Activated CD4-positive, CD25-positive, alpha-beta regulatory T cell treated with anti-CD3 and anti-CD28 coated beads, Interleukin-2, amount 50 U/mL, for 72 hours (primary cell): Measurements from ENCODE around the gene LZTR1.
"Not testable (repeated sequence)": the region's sequence is repeated elsewhere in the genome, so short reads cannot be mapped to it uniquely, and the experiment has no call there.

ENCODE experiments used
- DNase-seq: peaks from one replicate; pipeline ENCODE4 v3.0.0; 2021

The LZTR1 gene

DNA sequence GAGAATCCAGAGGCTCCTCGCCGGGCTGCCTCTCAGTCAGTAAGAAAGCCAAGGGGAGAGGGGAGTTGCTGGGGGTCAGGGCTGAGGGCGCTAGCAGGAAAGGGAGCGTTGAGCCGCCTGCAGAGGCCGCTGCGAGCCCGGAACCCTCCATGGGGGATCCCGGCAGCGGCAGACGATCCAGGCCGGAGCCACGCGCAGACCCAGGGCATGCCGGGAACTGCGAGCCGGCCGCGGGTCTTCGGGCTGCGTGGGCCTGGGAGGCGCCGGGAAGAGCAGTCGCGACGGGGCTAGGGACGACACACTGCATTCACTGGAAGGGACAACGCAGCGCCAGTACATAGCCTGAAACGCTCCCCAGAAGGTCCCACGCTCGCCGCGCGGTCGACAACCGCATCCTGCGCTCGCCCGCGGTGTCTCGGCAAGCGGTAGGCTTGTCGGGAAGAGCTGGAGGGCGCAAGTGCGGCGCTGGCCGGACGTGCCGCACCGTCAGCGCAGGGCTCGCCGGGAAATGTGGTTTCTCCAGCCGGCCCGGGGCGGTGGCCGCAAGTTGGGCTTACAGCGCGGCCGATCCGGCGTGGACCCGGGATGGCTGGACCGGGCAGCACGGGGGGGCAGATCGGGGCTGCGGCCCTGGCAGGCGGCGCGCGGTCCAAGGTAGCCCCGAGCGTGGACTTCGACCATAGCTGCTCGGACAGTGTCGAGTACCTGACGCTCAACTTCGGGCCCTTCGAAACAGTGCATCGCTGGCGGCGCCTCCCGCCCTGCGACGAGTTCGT is at the start of gene LZTR1:
Gene LZTR1 (plus strand): TSS at position 511 of the 776 bp plus-strand sequence. CDS start 75 bp downstream, at position 586.
- peak; percentile 82 for DNase-seq

DNA sequence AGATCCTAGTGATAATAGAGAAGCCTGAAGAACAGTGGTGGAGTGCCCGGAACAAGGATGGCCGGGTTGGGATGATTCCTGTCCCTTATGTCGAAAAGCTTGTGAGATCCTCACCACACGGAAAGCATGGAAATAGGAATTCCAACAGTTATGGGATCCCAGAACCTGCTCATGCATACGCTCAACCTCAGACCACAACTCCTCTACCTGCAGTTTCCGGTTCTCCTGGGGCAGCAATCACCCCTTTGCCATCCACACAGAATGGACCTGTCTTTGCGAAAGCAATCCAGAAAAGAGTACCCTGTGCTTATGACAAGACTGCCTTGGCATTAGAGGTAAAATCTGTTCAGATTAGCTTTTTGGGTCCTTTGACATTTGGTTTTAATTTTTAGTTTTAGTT is 48.2 kb upstream of the LZTR1 start:
- DNase-seq, result no peak

DNA sequence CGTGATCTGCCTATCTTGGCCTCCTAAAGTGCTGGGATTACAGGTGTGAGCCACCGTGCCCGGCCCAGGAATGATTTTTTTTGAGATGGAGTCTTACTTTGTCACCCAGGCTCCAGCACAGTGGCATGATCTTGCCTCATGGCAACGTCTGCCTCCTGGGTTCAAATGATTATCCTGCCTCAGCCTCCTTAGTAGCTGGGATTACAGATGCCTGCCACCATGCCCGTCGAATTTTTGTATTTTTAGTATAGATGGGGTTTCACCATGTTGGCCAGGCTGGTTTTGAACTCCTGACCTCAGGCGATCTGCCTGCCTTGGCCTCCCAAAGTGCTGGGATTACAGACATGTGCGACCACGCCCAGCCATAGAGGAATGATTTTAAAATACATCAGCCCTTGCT is 47.0 kb upstream of the LZTR1 start:
- DNase-seq, result not testable (repeated sequence)

DNA sequence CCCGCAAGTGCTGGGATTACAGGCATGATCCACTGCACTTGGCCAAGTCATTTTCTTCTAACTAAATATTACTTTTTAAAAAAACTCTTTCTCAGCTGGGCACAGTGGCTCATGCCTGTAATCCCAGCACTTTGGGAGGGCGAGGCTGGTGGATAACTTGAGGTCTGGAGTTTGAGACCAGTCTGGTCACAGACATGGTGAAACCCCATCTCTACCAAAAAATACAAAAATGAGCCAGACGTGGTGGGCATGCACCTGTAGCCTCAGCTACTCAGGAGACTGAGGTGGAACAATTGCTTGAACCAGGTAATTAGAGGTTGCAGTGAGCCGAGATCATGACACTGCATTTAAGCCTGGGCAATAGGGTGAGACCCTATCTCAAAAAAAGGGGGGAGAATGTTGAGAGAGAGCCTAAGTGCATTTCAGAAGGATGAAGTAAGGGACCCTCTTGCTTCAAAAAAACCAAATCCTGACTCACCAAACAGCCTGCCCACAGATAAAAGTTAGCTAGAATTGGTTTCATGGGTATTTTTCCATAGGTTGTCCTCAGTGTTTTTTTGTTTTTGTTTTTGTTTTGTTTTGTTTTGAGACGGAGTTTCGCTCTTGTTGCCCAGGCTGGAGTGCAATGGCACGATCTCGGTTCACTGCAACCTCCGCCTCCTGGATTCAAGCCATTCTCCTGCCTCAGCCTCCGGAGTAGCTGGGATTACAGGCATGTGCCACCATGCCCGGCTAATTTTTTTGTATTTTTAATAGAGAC is 46.1 kb upstream of the LZTR1 start:
- not testable (repeated sequence) for DNase-seq

DNA sequence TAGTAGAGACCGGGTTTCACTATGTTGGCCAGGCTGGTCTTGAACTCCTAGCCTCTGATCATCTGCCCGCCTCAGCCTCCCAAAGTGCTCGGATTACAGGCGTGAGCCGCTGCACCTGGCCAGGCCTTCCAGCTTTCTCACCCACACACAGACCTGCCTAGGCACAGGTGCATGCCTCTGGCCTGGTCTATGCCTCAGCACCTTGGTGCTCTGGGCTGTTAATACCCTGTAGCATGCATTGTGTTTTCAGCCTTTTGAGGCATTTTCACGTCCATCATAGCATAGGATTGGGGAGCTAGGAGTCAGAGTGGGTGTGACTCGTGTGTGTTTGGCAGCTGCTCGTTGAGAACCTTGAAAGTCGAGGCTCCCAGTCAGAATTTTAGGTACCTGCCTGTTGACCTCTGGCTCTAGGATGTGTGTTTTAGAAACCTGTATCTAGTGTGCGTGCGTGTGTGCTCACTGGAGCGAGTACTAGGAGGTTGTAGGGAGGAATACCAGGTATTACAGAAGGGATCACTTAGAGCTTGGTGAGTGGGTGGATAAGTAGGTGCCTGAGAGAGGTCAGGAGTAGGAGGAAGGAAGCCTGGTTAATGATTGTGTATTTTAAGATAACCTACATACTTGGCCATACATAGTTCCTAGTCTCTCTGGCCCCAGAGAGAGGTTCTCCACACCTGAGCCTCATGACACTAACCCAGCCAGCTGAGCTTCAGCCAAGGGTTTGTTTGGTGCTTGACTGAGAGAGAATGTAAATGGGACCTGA is 44.9 kb upstream of the LZTR1 start:
- no peak for DNase-seq

DNA sequence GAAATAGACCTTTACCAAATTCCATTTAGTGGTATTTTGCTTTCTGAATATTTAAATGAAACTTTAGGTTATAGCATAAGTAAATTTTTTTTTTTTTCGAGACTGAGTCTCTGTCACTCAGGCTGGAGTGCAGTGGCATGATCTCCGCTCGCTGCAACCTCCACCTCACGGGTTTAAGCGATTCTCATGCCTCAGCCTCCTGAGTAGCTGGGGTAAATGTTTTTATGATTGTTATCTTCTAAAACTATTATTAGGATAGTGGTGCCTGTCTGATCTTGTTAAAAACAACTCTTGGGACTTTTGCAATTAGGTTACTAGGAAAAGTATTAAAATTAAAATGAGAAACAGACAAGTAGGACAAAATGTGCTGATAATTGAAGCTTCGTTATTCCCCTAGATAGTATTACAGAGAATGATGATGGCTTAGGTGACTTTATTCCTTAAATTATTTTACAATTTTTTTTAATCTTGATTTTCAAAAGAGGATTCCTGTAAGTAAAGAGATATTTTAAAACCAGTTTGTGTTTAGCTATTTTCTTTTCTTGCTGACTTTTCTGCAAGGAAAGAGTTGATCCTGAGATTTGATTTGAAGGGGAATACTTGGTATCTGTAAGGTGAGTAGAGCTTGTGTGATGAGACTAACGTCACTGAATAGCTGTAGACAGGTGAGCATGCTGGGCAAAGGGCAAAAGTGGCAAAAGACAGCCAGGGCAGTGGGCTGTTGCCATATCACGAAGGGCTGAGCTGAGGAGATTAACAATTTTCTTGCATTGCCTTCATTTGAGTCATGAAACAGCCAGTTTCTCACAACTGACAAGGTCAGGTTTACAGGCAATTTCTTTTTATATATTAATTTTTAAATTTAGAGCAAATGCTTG is 44.1 kb upstream of the LZTR1 start:
- no peak for DNase-seq

DNA sequence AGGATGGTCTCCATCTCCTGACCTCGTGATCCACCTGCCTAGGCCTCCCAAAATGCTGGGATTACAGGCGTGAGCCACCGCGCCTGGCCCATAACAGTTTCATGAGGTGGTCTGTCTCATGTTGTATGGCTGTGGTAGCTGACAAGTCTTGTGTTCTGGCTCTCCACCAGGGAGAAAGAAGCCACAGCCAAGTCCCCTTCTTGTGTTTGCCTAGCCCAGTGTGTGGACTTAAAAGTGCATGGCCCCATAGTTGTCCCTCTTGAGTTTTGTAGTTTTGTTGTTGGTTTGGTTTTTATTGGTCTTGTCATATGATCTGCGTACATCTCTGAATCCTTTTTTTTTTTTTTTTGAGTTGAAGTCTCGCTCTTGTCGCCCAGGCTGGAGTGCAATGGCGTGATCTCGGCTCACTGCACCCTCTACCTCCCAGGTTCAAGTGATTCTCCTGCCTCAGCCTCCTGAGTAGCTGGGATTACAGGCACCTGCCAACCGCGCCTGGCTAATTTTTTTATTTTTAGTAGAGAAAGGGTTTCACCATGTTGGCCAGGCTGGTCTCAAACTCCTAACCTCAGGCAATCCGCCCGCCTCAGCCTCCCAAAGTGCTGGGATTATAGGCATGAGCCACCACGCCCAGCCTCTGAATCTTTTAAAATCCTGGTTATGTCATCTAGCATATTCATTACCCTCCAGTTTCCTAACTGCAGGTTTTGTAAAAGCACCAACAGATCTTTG is 42.5 kb upstream of the LZTR1 start:
- not testable (repeated sequence) for DNase-seq

DNA sequence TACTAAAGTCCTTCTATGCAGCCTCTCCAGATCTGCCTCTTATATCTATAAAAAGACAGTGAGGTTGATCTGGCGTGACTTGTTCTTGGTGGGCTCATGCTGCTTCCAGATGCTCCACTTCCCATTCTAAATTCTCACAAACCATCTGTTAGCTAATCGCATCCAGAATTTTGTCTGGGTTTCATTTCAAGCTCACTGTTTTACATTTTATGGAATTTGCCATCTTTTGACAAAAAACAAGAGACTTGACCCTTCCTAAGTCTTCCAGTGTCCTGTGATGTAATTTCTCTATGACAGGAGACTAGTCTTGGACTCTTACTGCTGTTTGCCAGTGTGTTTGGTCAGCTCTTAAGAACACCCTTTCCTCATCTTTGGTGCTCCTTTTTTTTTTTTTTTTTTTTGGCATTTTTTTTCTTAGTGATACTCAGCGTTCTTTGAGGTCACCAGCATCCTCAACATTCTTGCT is 41.9 kb upstream of the LZTR1 start:
- no peak for DNase-seq

DNA sequence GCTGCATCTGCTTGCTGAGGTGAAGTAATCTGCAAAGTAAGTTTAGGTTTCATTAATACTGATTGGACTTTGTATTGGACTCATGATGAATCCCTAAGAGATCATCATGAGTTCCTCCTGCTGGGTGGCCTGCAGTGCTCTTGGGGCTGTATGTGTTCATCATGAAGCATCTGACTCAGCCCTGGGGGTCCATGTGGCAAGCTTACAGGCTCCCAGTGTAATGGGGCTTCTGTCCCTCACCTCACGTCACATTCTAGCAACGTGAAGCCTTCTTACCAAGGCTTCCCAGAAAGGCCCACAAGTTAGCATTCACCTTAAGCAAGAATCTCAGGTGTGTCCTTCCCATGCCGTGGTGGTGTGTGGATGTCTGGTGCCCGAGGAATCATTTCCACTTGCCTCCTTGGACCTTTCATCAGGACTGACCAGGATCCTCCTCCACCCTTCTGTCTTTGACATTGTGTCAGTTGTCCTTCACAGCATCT is 41.2 kb upstream of the LZTR1 start:
- no peak for DNase-seq

DNA sequence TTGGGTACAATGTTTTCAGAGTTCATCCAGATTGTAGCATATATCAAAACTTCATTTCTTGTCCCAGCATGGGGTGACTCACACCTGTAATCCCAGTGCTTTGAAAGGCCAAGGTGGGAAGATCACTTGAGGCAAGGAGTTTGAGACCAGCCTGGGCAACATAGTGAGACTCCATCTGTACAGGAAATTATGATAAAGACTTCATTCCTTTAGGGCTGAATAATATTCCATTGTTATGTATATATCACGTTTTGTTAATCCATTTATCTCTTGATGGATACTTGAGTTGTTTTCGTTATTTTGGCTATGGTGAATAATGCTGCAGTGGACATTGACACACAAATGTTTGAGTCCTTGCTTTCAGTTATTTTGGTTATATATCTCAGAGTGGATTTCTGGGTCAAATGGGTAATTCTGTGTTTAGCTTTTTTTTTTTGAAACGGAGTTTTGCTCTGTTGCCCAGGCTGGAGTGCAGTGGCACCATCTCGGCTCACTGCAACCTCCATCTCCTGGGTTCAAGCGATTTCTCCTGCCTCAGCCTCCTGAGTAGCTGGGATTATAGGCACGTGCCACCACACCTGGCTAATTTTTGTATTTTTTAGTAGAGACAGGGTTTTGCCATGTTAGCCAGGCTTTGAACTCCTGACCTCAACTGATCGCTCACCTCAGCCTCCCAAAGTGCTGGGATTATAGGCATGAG is 39.7 kb upstream of the LZTR1 start:
- not testable (repeated sequence) for DNase-seq

DNA sequence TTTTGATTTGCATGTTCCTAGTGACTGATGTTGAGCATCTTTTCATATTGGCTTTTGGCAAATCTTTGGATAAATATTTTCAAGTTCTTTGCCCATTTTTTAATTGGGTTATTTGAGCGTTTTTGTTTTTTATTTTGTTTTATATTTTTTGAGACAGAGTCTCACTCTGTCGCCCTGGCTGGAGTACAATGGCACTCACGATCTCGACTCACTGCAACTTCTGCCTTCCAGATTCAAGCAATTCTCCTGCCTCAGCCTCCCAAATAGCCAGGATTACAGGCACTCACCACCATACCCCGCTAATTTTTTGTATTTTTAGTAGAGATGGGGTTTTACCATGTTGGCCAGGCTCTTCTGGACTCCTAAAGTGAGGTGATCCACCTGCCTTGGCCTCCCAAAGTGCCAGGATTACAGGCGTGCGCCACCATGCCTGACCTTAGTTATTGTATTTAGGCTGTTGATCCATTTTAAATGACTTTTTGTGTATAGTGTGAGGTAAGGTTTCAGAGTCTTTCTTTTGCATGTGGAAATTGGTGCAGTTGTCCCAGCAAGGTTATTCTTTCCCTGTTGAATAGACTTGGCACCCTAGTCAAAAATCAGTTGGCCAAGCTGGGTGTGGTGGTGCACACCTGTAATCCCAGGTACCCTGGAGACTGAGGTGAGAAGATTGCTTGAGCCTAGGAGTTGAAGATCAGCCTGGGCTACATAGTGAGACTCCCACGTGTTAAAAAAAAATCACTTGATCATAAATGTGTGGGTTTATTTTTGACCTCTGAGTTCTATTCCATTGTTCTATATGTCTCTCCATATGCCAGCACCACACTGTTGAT is 38.8 kb upstream of the LZTR1 start:
- DNase-seq, result no peak

DNA sequence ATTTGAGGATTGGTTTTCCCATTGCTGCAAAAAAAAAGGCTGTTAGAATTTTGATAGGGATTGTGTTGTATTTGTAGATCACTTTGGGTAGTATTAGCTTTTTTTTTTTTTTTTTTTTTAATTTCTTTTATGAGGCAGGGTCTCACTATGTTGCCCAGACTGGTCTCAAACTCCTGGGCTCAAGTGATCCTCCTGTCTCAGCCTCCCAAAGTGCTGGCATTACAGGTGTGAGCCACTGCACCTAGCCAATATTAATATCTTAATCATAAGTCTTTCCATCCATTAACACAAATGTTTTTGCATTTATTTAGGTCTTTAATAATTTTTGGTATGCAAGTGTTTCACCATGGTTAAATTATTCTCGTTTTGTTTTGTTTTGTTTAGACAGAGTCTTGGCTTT is 38.1 kb upstream of the LZTR1 start:
- no peak for DNase-seq

DNA sequence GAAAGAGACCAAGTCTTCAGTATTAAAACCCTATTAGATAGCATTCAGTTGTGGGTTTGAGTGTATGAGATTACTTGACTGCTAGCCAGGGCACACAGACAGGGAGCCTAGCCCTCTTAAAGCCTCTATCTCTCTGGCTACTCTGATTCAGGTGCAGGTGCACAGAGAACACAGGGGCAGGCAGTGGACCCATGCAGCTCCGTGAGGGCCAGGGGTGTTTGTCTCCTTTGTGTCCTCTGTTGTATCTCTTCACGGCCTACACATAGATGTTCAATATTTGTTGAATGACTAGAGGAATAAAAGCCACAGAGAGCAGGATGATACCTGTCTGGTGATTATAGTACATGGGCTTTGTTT is 36.5 kb upstream of the LZTR1 start:
- DNase-seq, result no peak

DNA sequence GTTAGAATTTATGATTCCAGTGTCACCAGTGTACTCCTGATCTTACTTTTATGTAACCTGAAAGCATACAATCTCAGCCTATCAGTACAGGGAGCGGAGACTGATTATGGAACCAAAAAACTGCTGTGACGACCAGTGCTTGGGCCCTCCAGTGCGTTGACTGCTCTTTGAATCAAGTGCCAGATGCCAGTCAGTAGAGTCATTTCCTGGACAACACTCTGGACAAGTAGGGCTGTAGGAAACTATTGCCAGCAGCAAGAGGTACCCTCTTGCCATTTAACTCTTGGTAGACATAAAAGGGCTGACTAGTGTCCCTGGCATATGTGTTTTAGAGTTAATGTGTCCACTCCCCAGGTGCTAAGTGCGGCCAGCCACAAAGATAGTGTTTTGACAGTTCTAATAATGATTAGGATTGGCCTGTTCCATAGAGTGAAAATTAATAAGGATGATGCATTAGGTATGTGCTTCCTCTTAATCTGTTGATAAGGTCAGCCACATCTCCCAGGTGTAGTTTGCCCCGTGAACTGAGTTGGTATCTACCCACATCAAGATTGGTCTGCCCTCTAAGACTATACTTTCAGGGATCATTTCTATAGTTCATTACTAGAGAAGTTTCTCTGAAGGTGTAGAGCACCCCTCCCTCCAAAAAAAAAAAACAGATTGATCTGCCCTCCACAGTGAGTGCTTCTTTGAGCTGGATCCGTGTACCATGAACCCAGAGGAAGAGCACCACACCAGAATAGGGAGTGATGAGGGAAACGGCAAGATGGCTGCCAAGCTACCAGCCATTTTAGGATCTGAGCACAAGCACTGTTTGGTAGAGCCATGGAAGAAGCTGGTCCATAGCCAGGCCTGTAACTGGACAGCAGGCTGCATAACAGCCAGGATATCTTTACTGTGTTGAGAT is 35.8 kb upstream of the LZTR1 start:
- no peak for DNase-seq

DNA sequence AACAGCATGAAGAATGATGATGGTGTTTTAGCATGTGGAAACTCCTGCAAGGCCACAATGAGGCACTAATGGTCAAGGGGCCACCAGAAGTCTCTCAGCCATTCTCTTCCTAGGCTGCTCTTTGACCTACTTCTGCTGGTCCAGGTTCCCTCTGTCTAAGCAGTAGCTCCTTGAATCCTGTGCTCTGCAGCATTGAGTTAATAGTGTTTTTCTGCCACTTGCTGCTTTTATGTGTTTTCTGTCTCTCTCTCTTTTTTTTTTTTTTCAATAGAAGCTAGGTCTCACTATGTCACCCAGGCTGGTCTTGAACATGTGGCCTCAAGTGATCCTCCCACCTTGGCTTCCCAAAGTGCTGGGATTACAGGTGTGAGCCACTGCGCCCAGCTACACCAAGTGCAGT is 35.1 kb upstream of the LZTR1 start:
- no peak for DNase-seq

DNA sequence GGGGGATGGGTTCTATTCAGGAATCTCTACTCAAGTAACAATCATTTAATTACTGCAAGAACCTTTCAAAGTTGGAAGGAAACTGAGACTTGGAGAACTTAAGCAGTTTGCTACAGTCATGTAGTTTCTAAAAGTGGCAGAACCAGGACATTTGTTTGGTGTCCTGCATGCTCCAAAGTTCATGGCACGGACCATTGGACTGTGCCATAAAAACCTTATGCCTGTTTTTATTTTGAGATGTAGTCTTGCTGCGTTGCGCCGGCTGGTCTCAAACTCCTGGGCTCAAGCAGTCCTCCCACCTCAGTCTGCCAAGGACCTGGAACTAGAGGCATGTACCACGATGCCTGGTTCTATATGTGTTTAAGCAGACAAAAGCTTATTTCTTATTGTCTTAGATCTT is 33.6 kb upstream of the LZTR1 start:
- DNase-seq, result no peak

DNA sequence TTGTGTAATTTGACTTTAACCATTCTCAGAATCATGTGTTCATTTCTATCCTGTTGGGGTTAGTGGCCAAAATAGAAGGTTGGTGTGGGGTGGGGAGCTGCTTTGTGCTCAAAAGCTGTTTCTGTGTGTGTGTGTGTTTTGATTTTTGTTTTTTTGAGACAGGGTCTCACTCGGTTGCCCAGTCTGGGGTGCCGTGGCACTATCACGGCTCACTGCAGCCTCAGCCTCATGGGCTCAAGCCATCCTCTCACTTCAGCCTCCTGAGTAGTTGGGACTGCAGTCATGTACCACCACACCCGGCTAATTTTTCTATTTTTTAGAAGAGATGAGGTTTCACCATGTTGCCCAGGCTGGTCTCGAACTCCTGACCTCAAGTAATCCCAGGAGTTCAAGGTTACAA is 33.1 kb upstream of the LZTR1 start:
- DNase-seq, result no peak

DNA sequence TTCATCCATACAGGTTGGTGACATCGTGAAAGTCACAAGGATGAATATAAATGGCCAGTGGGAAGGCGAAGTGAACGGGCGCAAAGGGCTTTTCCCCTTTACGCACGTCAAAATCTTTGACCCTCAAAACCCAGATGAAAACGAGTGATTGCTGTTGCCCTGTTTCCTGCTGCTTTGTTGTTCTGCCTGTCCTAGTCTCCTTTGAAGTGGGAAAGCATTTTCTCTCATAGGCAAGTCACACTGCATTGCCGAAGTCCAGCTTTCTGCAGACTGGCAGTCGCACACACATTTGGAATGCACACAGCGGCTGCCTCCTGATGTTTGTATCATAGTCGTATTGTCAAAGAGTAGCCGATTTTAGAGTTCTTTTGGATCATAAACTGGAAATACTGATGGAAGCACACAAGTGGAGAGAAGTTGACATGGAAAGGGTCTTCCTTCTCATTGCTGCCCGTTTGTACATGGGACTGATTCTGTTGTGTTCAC is 32.4 kb upstream of the LZTR1 start:
- no peak for DNase-seq
